Lower leg skin (tissue), 3 donors: ENCODE data around the gene MSL2.
"Not testable (repeated sequence)": the region's sequence is repeated elsewhere in the genome, so short reads cannot be mapped to it uniquely, and the experiment has no call there.

Source experiments
- CTCF ChIP-seq, 3 donors: fragments of 450-650 bp; IDR thresholded peaks; one replicate each; pipeline ENCODE4 v1.5.1; 2016; ENCODE audit warnings: antibody characterized with exemption in 3 of 3, mild to moderate bottlenecking in 3 of 3, moderate library complexity in 2 of 3
- POLR2A ChIP-seq, 2 donors: fragments of 450-650 bp; IDR thresholded peaks; one replicate each; pipeline ENCODE4 v1.6.1; 2016 to 2017; ENCODE audit warnings: antibody characterized with exemption in 2 of 2, mild to moderate bottlenecking in 1 of 2, moderate library complexity in 1 of 2

GRCh38 chr3:136119332-136119731 lies 76.8 kb downstream of the MSL2 start:
- not testable (repeated sequence) for TF ChIP-seq POLR2A, CTCF (IDR thresholded peaks at IDR 0.05)
